IMR-90 (cell line): Measurements from ENCODE around the gene USP54. TPM values are rescaled to one million over a fixed set of nuclear protein-coding genes. Genes with fewer than 3 reads are reported as not detected.

Source experiments
- ATAC-seq: fragments of 200-7000 bp; cut with Tn5 transposase; 2 replicates; pipeline ENCODE4 v1.9.1; 2020; ENCODE audit warnings: low read depth, mild to moderate bottlenecking, moderate library complexity
- BruUV-seq: library from RNA; stranded (reverse); fragments of 400-500 nt; replicated peaks from 2 replicates; lab custom pipeline; 2021; lab: Mats Ljungman, UMichigan
- CTCF ChIA-PET: fragments of 300-600 bp; formaldehyde crosslinking; extraction: SDS; loops from one replicate; lab custom pipeline; 2021; ENCODE audit warnings: antibody characterized with exemption; lab: Yijun Ruan, JAX
- POLR2A ChIA-PET: fragments of 300-600 bp; sonication (Branson Sonifier 250); formaldehyde crosslinking; loops from one replicate; lab custom pipeline; 2022; ENCODE audit warnings: antibody characterized with exemption; ENCODE audit not compliant: unreplicated experiment; lab: Charles Lee
- DNase-seq: peaks from one replicate; pipeline ENCODE4 v3.0.0; 2013
- H2AFZ ChIP-seq: replicated peaks from 2 replicates; pipeline ENCODE3; 2013; ENCODE audit warnings: low read length, mild to moderate bottlenecking; ENCODE audit not compliant: poor library complexity
- H2AK5ac ChIP-seq: 2 replicates; pipeline ENCODE4 v1.6.1; 2013; ENCODE audit warnings: low read depth, low read length, inconsistent platforms
- H2AK9ac ChIP-seq: replicated peaks from 2 replicates; pipeline ENCODE3; 2013; ENCODE audit warnings: mild to moderate bottlenecking, low read depth, low read length, moderate library complexity; ENCODE audit not compliant: poor library complexity
- H2BK120ac ChIP-seq: 2 replicates; pipeline ENCODE4 v1.6.1; 2013; ENCODE audit warnings: low read depth, low read length, inconsistent platforms
- H2BK15ac ChIP-seq: 3 replicates; pipeline ENCODE4 v1.6.1; 2013; ENCODE audit warnings: low read depth, low read length, inconsistent platforms
- H2BK20ac ChIP-seq: 2 replicates; pipeline ENCODE4 v1.6.1; 2013; ENCODE audit warnings: low read depth, mild to moderate bottlenecking, inconsistent platforms, low read length, moderate library complexity
- H2BK5ac ChIP-seq: 2 replicates; pipeline ENCODE4 v1.6.1; 2013; ENCODE audit warnings: mild to moderate bottlenecking, low read depth, low read length, inconsistent platforms; ENCODE audit not compliant: poor library complexity, severe bottlenecking
- H3K14ac ChIP-seq: replicated peaks from 2 replicates; pipeline ENCODE4 v1.6.1; 2013; ENCODE audit warnings: low read depth, low read length, inconsistent platforms
- H3K18ac ChIP-seq: 2 replicates; pipeline ENCODE4 v1.6.1; 2013; ENCODE audit warnings: low read depth, low read length, control low read depth
- H3K23ac ChIP-seq: 2 replicates; pipeline ENCODE4 v1.6.1; 2013; ENCODE audit warnings: low read depth, low read length, inconsistent platforms
- H3K27ac ChIP-seq: 2 replicates; pipeline ENCODE4 v1.5.1; 2013; ENCODE audit warnings: mild to moderate bottlenecking, control low read depth, low read length; ENCODE audit not compliant: insufficient read depth
- H3K27me3 ChIP-seq: 2 replicates; pipeline ENCODE4 v1.6.1; 2013; ENCODE audit warnings: low read length; ENCODE audit not compliant: control insufficient read depth, insufficient read depth
- H3K36me3 ChIP-seq: 2 replicates; pipeline ENCODE4 v1.6.1; 2013; ENCODE audit warnings: low read length, mixed read lengths; ENCODE audit not compliant: control insufficient read depth, insufficient read depth
- H3K4ac ChIP-seq: 2 replicates; pipeline ENCODE4 v1.6.1; 2013; ENCODE audit warnings: low read depth, low read length, inconsistent platforms
- H3K4me1 ChIP-seq: 2 replicates; pipeline ENCODE4 v1.6.1; 2013; ENCODE audit warnings: low read length, mixed read lengths; ENCODE audit not compliant: control insufficient read depth, insufficient read depth
- H3K4me2 ChIP-seq: 2 replicates; pipeline ENCODE4 v1.6.1; 2013; ENCODE audit warnings: low read depth, mild to moderate bottlenecking, control low read depth, low read length, moderate library complexity
- H3K4me3 ChIP-seq: 2 replicates; pipeline ENCODE4 v1.5.1; 2013; ENCODE audit warnings: low read depth, mild to moderate bottlenecking, control low read depth, low read length, moderate library complexity; ENCODE audit not compliant: insufficient read depth
- H3K56ac ChIP-seq: 2 replicates; pipeline ENCODE4 v1.6.1; 2013; ENCODE audit warnings: low read length, inconsistent platforms; ENCODE audit not compliant: insufficient read depth; ENCODE audit errors: extremely low read depth
- H3K79me1 ChIP-seq, 2 experiments: 2 replicates each; pipeline ENCODE4 v1.6.1; 2013; ENCODE audit warnings: low read length in 2 of 2, inconsistent platforms in 1 of 2, low read depth in 1 of 2
- H3K9ac ChIP-seq: 2 replicates; pipeline ENCODE4 v1.6.1; 2013; ENCODE audit warnings: low read depth, low read length, control low read depth
- H3K9me1 ChIP-seq: 2 replicates; pipeline ENCODE4 v1.6.1; 2013; ENCODE audit warnings: low read length, inconsistent platforms; ENCODE audit not compliant: insufficient read depth
- H3K9me3 ChIP-seq: 2 replicates; pipeline ENCODE4 v1.6.1; 2013; ENCODE audit warnings: low read length; ENCODE audit not compliant: control insufficient read depth, insufficient read depth
- H4K20me1 ChIP-seq: 2 replicates; pipeline ENCODE4 v1.6.1; 2013; ENCODE audit warnings: low read length, inconsistent platforms; ENCODE audit not compliant: insufficient read depth
- H4K5ac ChIP-seq: 2 replicates; pipeline ENCODE4 v1.6.1; 2013; ENCODE audit warnings: mild to moderate bottlenecking, low read depth, low read length, control low read depth
- H4K8ac ChIP-seq, 2 experiments: 2 replicates each; pipeline ENCODE4 v1.6.1; 2013; ENCODE audit warnings: low read depth in 2 of 2, low read length in 2 of 2, control low read depth in 1 of 2, inconsistent platforms in 1 of 2
- H4K91ac ChIP-seq: 2 replicates; pipeline ENCODE4 v1.6.1; 2013; ENCODE audit warnings: low read depth, low read length, inconsistent platforms; ENCODE audit not compliant: insufficient read depth
- BHLHE40 ChIP-seq: fragments of 150-350 bp; IDR thresholded peaks from 2 replicates; pipeline ENCODE4 v1.6.1; 2016; ENCODE audit warnings: mild to moderate bottlenecking, low read depth, low read length
- CEBPB ChIP-seq: IDR thresholded peaks from 2 replicates; pipeline ENCODE4 v1.6.1; 2012; ENCODE audit warnings: low read depth, low read length, improper control_type of control experiment
- NFE2L2 ChIP-seq: fragments of 150-350 bp; IDR thresholded peaks from 2 replicates; pipeline ENCODE4 v1.6.1; 2016; ENCODE audit warnings: low read depth, mild to moderate bottlenecking, low read length
- SMC3 ChIP-seq: fragments of 150-350 bp; IDR thresholded peaks from 2 replicates; pipeline ENCODE4 v1.6.1; 2016; ENCODE audit warnings: low read depth, mild to moderate bottlenecking, antibody characterized with exemption, low read length, moderate library complexity
- WGBS, 2 experiments: methylation state at CpG; one replicate each; pipeline versions ENCODE4 v1.1.5 to v1.1.7; 2013; ENCODE audit warnings: missing lambda C conversion rate in 2 of 2; ENCODE audit not compliant: insufficient read length in 1 of 2; ENCODE audit errors: extremely low coverage in 2 of 2; 5-methylcytosine and 5-hydroxymethylcytosine counted together
- dilution Hi-C: fragments of 300-500 bp; cut with HindIII; formaldehyde crosslinking; loops from one replicate; pipeline ENCODE4 v1.14.3; 2018; ENCODE audit warnings: low sequenced_read_pairs; ENCODE audit not compliant: unreplicated experiment
- in situ Hi-C: fragments of 300-500 bp; cut with MboI; formaldehyde crosslinking; loops from 3 replicates; pipeline ENCODE4 v1.14.3; 2019; ENCODE audit warnings: low sequenced_read_pairs, inconsistent platforms, mixed read lengths
- intact Hi-C: fragments of 100-400 bp; cut with micrococcal nuclease; formaldehyde crosslinking; loops from 2 replicates; pipeline ENCODE4 v1.10.0; 2022
- polyA plus RNA-seq, 3 experiments: library from polyadenylated mRNA; depleted of rRNA; stranded (reverse); fragments of >200 nt; gene quantifications; 2 replicates each; pipeline ENCODE4 v1.2.3, GENCODE V29; 2012; ENCODE audit warnings: low replicate concordance in 1 of 3
- total RNA-seq: library from RNA; depleted of rRNA; stranded (reverse); fragments of >200 nt; gene quantifications from 2 replicates; pipeline ENCODE4 v1.2.3, GENCODE V29; 2012
- TF ChIP-seq, protein P1 (sequence below): fragments of 150-350 bp; IDR thresholded peaks from 2 replicates; pipeline ENCODE4 v1.6.1; 2016; ENCODE audit warnings: low read depth, mild to moderate bottlenecking, low read length, moderate library complexity, borderline replicate concordance

The USP54 gene
- total and polyA plus RNA-seq, 2 of the 4 experiments (the other 2 are of a cell fraction) = 4.0 to 7.9 TPM

DNA sequence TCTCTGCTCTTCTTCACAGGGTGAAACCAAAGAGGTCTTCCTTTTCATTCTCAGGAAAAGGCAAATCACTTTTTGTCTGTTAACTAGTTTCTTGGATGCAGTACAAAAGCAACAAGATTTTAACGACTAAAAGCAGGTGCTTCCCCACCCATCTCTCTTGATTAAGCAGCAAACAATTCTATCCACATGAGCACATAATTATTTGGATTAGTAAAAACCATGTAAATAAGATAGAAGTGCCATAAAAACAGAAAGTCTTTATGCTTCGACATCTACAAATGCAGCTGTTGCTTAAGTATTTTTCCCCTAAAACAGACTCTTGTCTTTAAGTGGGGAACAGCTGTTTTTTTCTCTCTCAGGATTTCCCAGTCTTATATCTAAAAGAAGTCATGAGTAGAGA is 37.4 kb downstream of the USP54 start:
- no peaks in the 10 kb centered on the region for H3K9me3 ChIP-seq
- no peak overlapping the region for H3K18ac ChIP-seq
- no peaks in the 10 kb centered on the region for H4K20me1 ChIP-seq
- H3K56ac ChIP-seq = no peak overlapping the region
- no peak overlapping the region for H2BK5ac ChIP-seq
- ChIA-PET POLR2A (no interaction called here), CTCF (interaction anchor here (1.0 kb wide), 1 partner anchor 8 kb away, joined by 3 read pairs; no protein-coding TSS in a partner anchor)
- H2BK120ac ChIP-seq = no peak overlapping the region
- H3K23ac ChIP-seq = no peak overlapping the region
- in situ Hi-C loops (no loop called here), dilution Hi-C loops (no loop called here), intact Hi-C loops (loop anchor here (5.0 kb wide), 1 partner anchor 59 kb away; no protein-coding TSS in a partner anchor)
- H3K4ac ChIP-seq = no peak overlapping the region
- no peak overlapping the region for H4K91ac ChIP-seq
- no peak overlapping the region for H3K4me3 ChIP-seq
- TF ChIP-seq CEBPB (no peak), BHLHE40 (no peak), SMC3 (no peak), NFE2L2 (no peak)
- TF ChIP-seq, protein P1, sequence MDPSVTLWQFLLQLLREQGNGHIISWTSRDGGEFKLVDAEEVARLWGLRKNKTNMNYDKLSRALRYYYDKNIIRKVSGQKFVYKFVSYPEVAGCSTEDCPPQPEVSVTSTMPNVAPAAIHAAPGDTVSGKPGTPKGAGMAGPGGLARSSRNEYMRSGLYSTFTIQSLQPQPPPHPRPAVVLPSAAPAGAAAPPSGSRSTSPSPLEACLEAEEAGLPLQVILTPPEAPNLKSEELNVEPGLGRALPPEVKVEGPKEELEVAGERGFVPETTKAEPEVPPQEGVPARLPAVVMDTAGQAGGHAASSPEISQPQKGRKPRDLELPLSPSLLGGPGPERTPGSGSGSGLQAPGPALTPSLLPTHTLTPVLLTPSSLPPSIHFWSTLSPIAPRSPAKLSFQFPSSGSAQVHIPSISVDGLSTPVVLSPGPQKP = no peak
- H3K79me1 ChIP-seq = no peaks in the 10 kb centered on the region
- ATAC-seq = no peak
- no peaks in the 10 kb centered on the region for H3K9me1 ChIP-seq
- H4K8ac ChIP-seq = no peak overlapping the region
- H2BK20ac ChIP-seq = no peak overlapping the region
- H2AFZ ChIP-seq = no peak overlapping the region
- whole genome bisulfite sequencing, 2 experiments = no CpG with 5 or more reads among the region's 2 CpGs
- no peaks in the 10 kb centered on the region for H3K36me3 ChIP-seq
- no peak overlapping the region for H4K5ac ChIP-seq
- no peak overlapping the region for H3K4me2 ChIP-seq
- no peak overlapping the region for H2BK15ac ChIP-seq
- no peaks in the 10 kb centered on the region for H3K27me3 ChIP-seq
- BruUV-seq = no TSS peak
- no peak overlapping the region for H2AK9ac ChIP-seq
- no peak for DNase-seq
- H2AK5ac ChIP-seq = no peak overlapping the region
- no peak overlapping the region for H3K9ac ChIP-seq
- no peak overlapping the region for H3K27ac ChIP-seq
- H3K14ac ChIP-seq = no peak overlapping the region
- no peaks in the 10 kb centered on the region for H3K4me1 ChIP-seq
